ENCODE measurements around the gene ADARB2. TPM values are rescaled to one million over a fixed set of nuclear protein-coding genes. Genes with fewer than 3 reads are reported as not detected.

The ADARB2 gene
- total and polyA plus RNA-seq, 2 donors (not counting 1 experiment from before 2014, with no cell fraction given): not detected

GRCh38 chr10:1289591-1289990 lies 447.7 kb downstream of the ADARB2 start:
- H3K27ac ChIP-seq (ENCODE audit: insufficient read depth, low read length): no peak overlapping the region
- H3K4me2 ChIP-seq (ENCODE audit: extremely low read depth, insufficient read depth, low read length): no peak overlapping the region
- no peaks in the 10 kb centered on the region for H3K9me3 ChIP-seq (ENCODE audit: control insufficient read depth, insufficient read depth, low read depth, low read length)
- no peaks in the 10 kb centered on the region for H4K20me1 ChIP-seq (ENCODE audit: control insufficient read depth, extremely low read depth, insufficient read depth, low read length)
- no peak for TF ChIP-seq EZH2 (IDR thresholded peaks at IDR 0.05; ENCODE audit: low read length, missing control alignments)
- H3K4me1 ChIP-seq (ENCODE audit: control insufficient read depth, extremely low read depth, insufficient read depth, low read length): no peaks in the 10 kb centered on the region
- H3K27me3 ChIP-seq (ENCODE audit: control insufficient read depth, insufficient read depth, low read length): no peaks in the 10 kb centered on the region
- no peak overlapping the region for H3K9ac ChIP-seq (ENCODE audit: insufficient read depth, low read length)
- no peak for DNase-seq (ENCODE audit: low read depth in 2 of 2)
- no peak overlapping the region for H2AFZ ChIP-seq (ENCODE audit: low read length)
- H3K4me3 ChIP-seq (replicated peaks in 1 of 4; ENCODE audit: control extremely low read depth in 1 of 4, insufficient read depth in 1 of 4, low read depth in 3 of 4, low read length in 4 of 4): no peak overlapping the region
- H3K79me2 ChIP-seq (ENCODE audit: control insufficient read depth, insufficient read depth, low read length): no peaks in the 10 kb centered on the region
- H3K36me3 ChIP-seq (ENCODE audit: control insufficient read depth, insufficient read depth, low read length): no peaks in the 10 kb centered on the region

- Histone ChIP-seq H3K27ac (ENCODE audit: insufficient read depth, low read length) (no peak overlapping the region), H3K79me2 (ENCODE audit: control insufficient read depth, insufficient read depth, low read length) (no peaks in the 10 kb centered on the region), H3K27me3 (ENCODE audit: control insufficient read depth, insufficient read depth, low read length) (no peaks in the 10 kb centered on the region), H3K36me3 (ENCODE audit: control insufficient read depth, insufficient read depth, low read length) (no peaks in the 10 kb centered on the region), H2AFZ (ENCODE audit: low read length) (no peak overlapping the region), H4K20me1 (ENCODE audit: control insufficient read depth, extremely low read depth, insufficient read depth, low read length) (no peaks in the 10 kb centered on the region), H3K4me1 (ENCODE audit: control insufficient read depth, extremely low read depth, insufficient read depth, low read length) (no peaks in the 10 kb centered on the region), H3K9me3 (ENCODE audit: control insufficient read depth, insufficient read depth, low read depth, low read length) (no peaks in the 10 kb centered on the region), H3K4me2 (ENCODE audit: extremely low read depth, insufficient read depth, low read length) (no peak overlapping the region), H3K4me3 (replicated peaks in 1 of 4; ENCODE audit: control extremely low read depth in 1 of 4, insufficient read depth in 1 of 4, low read depth in 3 of 4, low read length in 4 of 4) (no peak overlapping the region), H3K9ac (ENCODE audit: insufficient read depth, low read length) (no peak overlapping the region)
- no peak for TF ChIP-seq EZH2 (IDR thresholded peaks at IDR 0.05; ENCODE audit: low read length, missing control alignments)
- TF ChIP-seq CTCF (conservative IDR thresholded peaks at IDR 0.05 in 1 of 2, IDR thresholded peaks at IDR 0.05 in 1 of 2; ENCODE audit: low read depth in 1 of 2, low read length in 2 of 2): no peak
- DNase-seq (ENCODE audit: low read depth in 2 of 2): no peak
These were observed 449.3 kb downstream of the ADARB2 start for GRCh38 chr10:1287971-1288401.

- Histone ChIP-seq H3K27ac (ENCODE audit: insufficient read depth, low read length) (no peak overlapping the region), H3K4me1 (ENCODE audit: control insufficient read depth, extremely low read depth, insufficient read depth, low read length) (no peaks in the 10 kb centered on the region), H3K27me3 (ENCODE audit: control insufficient read depth, insufficient read depth, low read length) (no peaks in the 10 kb centered on the region), H4K20me1 (ENCODE audit: control insufficient read depth, extremely low read depth, insufficient read depth, low read length) (no peaks in the 10 kb centered on the region), H3K36me3 (ENCODE audit: control insufficient read depth, insufficient read depth, low read length) (no peaks in the 10 kb centered on the region), H3K79me2 (ENCODE audit: control insufficient read depth, insufficient read depth, low read length) (no peaks in the 10 kb centered on the region), H3K9me3 (ENCODE audit: control insufficient read depth, insufficient read depth, low read depth, low read length) (no peaks in the 10 kb centered on the region), H2AFZ (ENCODE audit: low read length) (no peak overlapping the region), H3K4me3 (replicated peaks in 1 of 4; ENCODE audit: control extremely low read depth in 1 of 4, insufficient read depth in 1 of 4, low read depth in 3 of 4, low read length in 4 of 4) (no peak overlapping the region), H3K9ac (ENCODE audit: insufficient read depth, low read length) (no peak overlapping the region), H3K4me2 (ENCODE audit: extremely low read depth, insufficient read depth, low read length) (no peak overlapping the region)
- TF ChIP-seq CTCF (conservative IDR thresholded peaks at IDR 0.05 in 1 of 2, IDR thresholded peaks at IDR 0.05 in 1 of 2; ENCODE audit: low read depth in 1 of 2, low read length in 2 of 2) (no peak), EZH2 (IDR thresholded peaks at IDR 0.05; ENCODE audit: low read length, missing control alignments) (no peak)
- DNase-seq (ENCODE audit: low read depth in 2 of 2): no peak
These were observed 449.8 kb downstream of the ADARB2 start for GRCh38 chr10:1287487-1287886.
